Endothelial cell of umbilical vein (primary cell): ENCODE measurements around the gene KRTAP10-9. TPM values are rescaled to one million over a fixed set of nuclear protein-coding genes. Genes with fewer than 3 reads are reported as not detected.

Source experiments
- BruUV-seq: library from RNA; stranded (reverse); fragments of 400-500 nt; replicated peaks from 2 replicates; lab custom pipeline; 2021; lab: Mats Ljungman, UMichigan
- CTCF ChIA-PET: fragments of 300-600, 350-600 bp; sonication (Branson Sonifier 250); formaldehyde crosslinking; loops from one replicate; lab custom pipeline; 2021; ENCODE audit warnings: antibody characterized with exemption, inconsistent platforms; lab: Charles Lee
- POLR2A ChIA-PET: fragments of 300-600, 350-600 bp; sonication (Branson Sonifier 250); formaldehyde crosslinking; loops from one replicate; lab custom pipeline; 2021; ENCODE audit warnings: antibody characterized with exemption, inconsistent platforms; lab: Charles Lee
- DNase-seq: peaks from one replicate; pipeline ENCODE4 v3.0.0-alpha.2; 2011; ENCODE audit warnings: low read depth, low spot score
- FAIRE-seq: peaks from 2 replicates; lab custom pipeline; 2011; peaks lifted over from hg19 to GRCh38; lab: Jason Lieb, UNC
- H2AFZ ChIP-seq: 2 replicates; pipeline ENCODE4 v1.6.0; 2012; ENCODE audit warnings: low read depth, low read length, control low read depth, inconsistent platforms
- H3K27ac ChIP-seq: 2 replicates; pipeline ENCODE4 v1.5.1; 2011; ENCODE audit warnings: low read depth, mild to moderate bottlenecking, control low read depth, low read length, moderate library complexity; ENCODE audit not compliant: insufficient read depth
- H3K27me3 ChIP-seq, 2 experiments: 2 replicates each; pipeline versions ENCODE4 v1.6.0 to v1.6.1; 2011; ENCODE audit warnings: low read length in 2 of 2, mixed read lengths in 1 of 2; ENCODE audit not compliant: control insufficient read depth in 2 of 2, insufficient read depth in 2 of 2
- H3K36me3 ChIP-seq, 2 experiments: 2 replicates in 1 of 2; 3 replicates in 1 of 2; pipeline ENCODE4 v1.5.1; 2011; ENCODE audit warnings: low read length in 2 of 2, mild to moderate bottlenecking in 1 of 2, moderate library complexity in 1 of 2; ENCODE audit not compliant: control insufficient read depth in 2 of 2, insufficient read depth in 2 of 2; ENCODE audit errors: extremely low read depth in 1 of 2
- H3K4me1 ChIP-seq: 3 replicates; pipeline ENCODE4 v1.5.1; 2011; ENCODE audit warnings: mild to moderate bottlenecking, low read length; ENCODE audit not compliant: control insufficient read depth, insufficient read depth; ENCODE audit errors: extremely low read depth
- H3K4me2 ChIP-seq: 2 replicates; pipeline ENCODE4 v1.6.1; 2011; ENCODE audit warnings: low read length, control low read depth, mixed read lengths; ENCODE audit not compliant: insufficient read depth
- H3K4me3 ChIP-seq, 3 experiments: fragments of 200-600 bp in 1 of 3; sonication (generic), shearing (Covaris generic) in 1 of 3; replicated peaks in 1 of 3; 2 replicates each; pipeline ENCODE4 v1.5.1; 2011 to 2016; ENCODE audit warnings: control low read depth in 3 of 3, low read length in 3 of 3, mild to moderate bottlenecking in 2 of 3, inconsistent platforms in 1 of 3, low read depth in 1 of 3, moderate library complexity in 1 of 3; ENCODE audit not compliant: insufficient read depth in 1 of 3
- H3K79me2 ChIP-seq: 2 replicates; pipeline ENCODE4 v1.6.0; 2012; ENCODE audit warnings: low read length, inconsistent platforms; ENCODE audit not compliant: control insufficient read depth, insufficient read depth
- H3K9ac ChIP-seq: replicated peaks from 2 replicates; pipeline ENCODE3; 2011; ENCODE audit warnings: low read length, control low read depth; ENCODE audit not compliant: insufficient read depth; ENCODE audit errors: extremely low read depth
- H3K9me1 ChIP-seq: replicated peaks from 3 replicates; pipeline ENCODE4 v1.6.0; 2011; ENCODE audit warnings: mild to moderate bottlenecking, low read length; ENCODE audit not compliant: control insufficient read depth, insufficient read depth; ENCODE audit errors: extremely low read depth
- H3K9me3 ChIP-seq: replicated peaks from 2 replicates; pipeline ENCODE4 v1.5.1; 2012; ENCODE audit warnings: low read length, inconsistent platforms; ENCODE audit not compliant: control insufficient read depth, insufficient read depth
- H4K20me1 ChIP-seq: replicated peaks from 2 replicates; pipeline ENCODE3; 2011; ENCODE audit warnings: mild to moderate bottlenecking, low read length; ENCODE audit not compliant: control insufficient read depth, insufficient read depth; ENCODE audit errors: extremely low read depth
- CTCF ChIP-seq, 2 donors: IDR thresholded peaks; 1 replicate in 1 of 2; 2 replicates in 1 of 2; pipeline ENCODE4 v1.5.1; 2011; ENCODE audit warnings: low read length in 2 of 2, mild to moderate bottlenecking in 2 of 2, moderate library complexity in 2 of 2, control low read depth in 1 of 2, inconsistent platforms in 1 of 2, low read depth in 1 of 2; ENCODE audit not compliant: insufficient read depth in 1 of 2; ENCODE audit errors: extremely low read depth in 1 of 2
- EZH2 ChIP-seq: IDR thresholded peaks from 2 replicates; pipeline ENCODE4 v1.6.1; 2012; ENCODE audit warnings: borderline replicate concordance, low read depth, mild to moderate bottlenecking, moderate library complexity, low read length, inconsistent platforms; ENCODE audit not compliant: severe bottlenecking
- FOS ChIP-seq: IDR thresholded peaks from 2 replicates; pipeline ENCODE4 v1.6.1; 2011; ENCODE audit warnings: mild to moderate bottlenecking, low read length, moderate library complexity, borderline replicate concordance; ENCODE audit not compliant: insufficient read depth
- GATA2 ChIP-seq: IDR thresholded peaks from 2 replicates; pipeline ENCODE4 v1.7.0; 2011; ENCODE audit warnings: low read depth, mild to moderate bottlenecking, moderate library complexity, mixed read lengths, low read length; ENCODE audit not compliant: insufficient read length, insufficient read depth
- JUN ChIP-seq: IDR thresholded peaks from 2 replicates; pipeline ENCODE4 v1.6.1; 2011; ENCODE audit warnings: borderline replicate concordance, low read depth; ENCODE audit not compliant: insufficient read length, insufficient read depth
- MAX ChIP-seq: IDR thresholded peaks from 2 replicates; pipeline ENCODE4 v1.6.1; 2011; ENCODE audit not compliant: insufficient read depth, insufficient read length
- MYC ChIP-seq: IDR thresholded peaks from one replicate; pipeline ENCODE4 v1.6.1; 2011; ENCODE audit warnings: mild to moderate bottlenecking, low read depth, low read length
- POLR2A ChIP-seq: IDR thresholded peaks from 2 replicates; pipeline ENCODE4 v1.6.1; 2012; ENCODE audit warnings: low read depth, mild to moderate bottlenecking, control low read depth, low read length
- POLR2AphosphoS5 ChIP-seq: IDR thresholded peaks from 2 replicates; pipeline ENCODE4 v1.6.1; 2012; ENCODE audit warnings: low read depth, mild to moderate bottlenecking, control low read depth, low read length, moderate library complexity; ENCODE audit not compliant: insufficient read depth
- dilution Hi-C: fragments of 300-500 bp; cut with MboI; formaldehyde crosslinking; loops from one replicate; pipeline ENCODE4 v1.15.0; 2019; ENCODE audit warnings: low sequenced_read_pairs; ENCODE audit not compliant: extremely low pct_ligation_motif_present
- intact Hi-C: fragments of 100-400 bp; cut with micrococcal nuclease; formaldehyde crosslinking; loops from one replicate; pipeline ENCODE4 v1.10.0; 2022
- polyA plus RNA-seq, 4 experiments: library from polyadenylated mRNA; depleted of rRNA in 3 of 4; stranded (reverse) in 3 of 4; unstranded in 1 of 4; fragments of >200 nt; gene quantifications; 2 replicates each; pipeline versions ENCODE4 v1.2.1 to v1.2.3, GENCODE V29; 2011 to 2012; ENCODE audit warnings: missing spikeins in 1 of 4
- total RNA-seq: library from RNA; stranded (reverse); gene quantifications from 2 replicates; pipeline ENCODE4 v1.2.3, GENCODE V29; 2021

The KRTAP10-9 gene
- total and polyA plus RNA-seq, 2 donors (not counting 3 experiments of a cell fraction or from before 2014, with no cell fraction given): not detected

GRCh38 chr21:44623575-44623974 is 3.3 kb upstream of the KRTAP10-9 start:
- no TSS peak for BruUV-seq
- no peaks in the 10 kb centered on the region for H3K9me1 ChIP-seq
- no peaks in the 10 kb centered on the region for H3K9me3 ChIP-seq
- H3K27me3 ChIP-seq: no peaks in the 10 kb centered on the region
- no peaks in the 10 kb centered on the region for H3K79me2 ChIP-seq
- FAIRE-seq (no peak), DNase-seq (no peak)
- no peak overlapping the region for H3K4me2 ChIP-seq
- TF ChIP-seq POLR2A (no peak), MYC (no peak), POLR2AphosphoS5 (no peak), MAX (no peak), JUN (no peak), CTCF (IDR thresholded peaks at IDR 0.05; ENCODE audit: extremely low read depth in 1 of 2, insufficient read depth in 1 of 2, low read depth in 1 of 2, low read length in 2 of 2) (no peak), GATA2 (no peak), EZH2 (no peak), FOS (no peak)
- no peak overlapping the region for H3K27ac ChIP-seq
- intact Hi-C loops: no loop called here
- ChIA-PET POLR2A (no interaction called here), CTCF (no interaction called here)
- H2AFZ ChIP-seq: no peak overlapping the region
- no peaks in the 10 kb centered on the region for H4K20me1 ChIP-seq
- no peak overlapping the region for H3K9ac ChIP-seq
- no peaks in the 10 kb centered on the region for H3K36me3 ChIP-seq
- dilution Hi-C loops: no loop called here
- H3K4me3 ChIP-seq: no peak overlapping the region
- no peaks in the 10 kb centered on the region for H3K4me1 ChIP-seq
